H1 (cell line): ENCODE data around the gene LRRN1. TPM values are rescaled to one million over a fixed set of nuclear protein-coding genes. Genes with fewer than 3 reads are reported as not detected.

Source experiments
- CTCF ChIA-PET: fragments of 300-600 bp; sonication (Branson Sonifier 250); formaldehyde crosslinking; loops from one replicate; lab custom pipeline; 2021; ENCODE audit not compliant: partially characterized antibody; lab: Charles Lee
- POLR2A ChIA-PET: fragments of 300-600 bp; sonication (Branson Sonifier 250); formaldehyde crosslinking; loops from one replicate; lab custom pipeline; 2021; ENCODE audit warnings: inconsistent platforms; ENCODE audit not compliant: partially characterized antibody; lab: Charles Lee
- DNase-seq, 2 experiments: peaks; one replicate each; pipeline versions ENCODE4 v3.0.0 to v3.0.0-alpha.2; 2010 to 2022; ENCODE audit warnings: low spot score in 2 of 2, low read depth in 1 of 2, mixed read lengths in 1 of 2
- FAIRE-seq: peaks from 2 replicates; lab custom pipeline; 2011; peaks lifted over from hg19 to GRCh38; lab: Jason Lieb, UNC
- H2AFZ ChIP-seq: 2 replicates; pipeline ENCODE4 v1.8.1; 2012; ENCODE audit warnings: low read length, inconsistent platforms
- H2AK5ac ChIP-seq: 2 replicates; pipeline ENCODE4 v1.6.1; 2013; ENCODE audit warnings: low read depth, low read length
- H2BK120ac ChIP-seq: replicated peaks from 2 replicates; pipeline ENCODE3; 2013; ENCODE audit warnings: low read depth, low read length, inconsistent platforms
- H2BK12ac ChIP-seq: 2 replicates; pipeline ENCODE4 v1.6.1; 2013; ENCODE audit warnings: low read depth, low read length
- H2BK15ac ChIP-seq: 2 replicates; pipeline ENCODE4 v1.6.1; 2013; ENCODE audit warnings: low read length
- H2BK20ac ChIP-seq: 2 replicates; pipeline ENCODE4 v1.6.1; 2013; ENCODE audit warnings: low read length
- H2BK5ac ChIP-seq: 2 replicates; pipeline ENCODE4 v1.6.1; 2013; ENCODE audit warnings: low read depth, low read length
- H3K14ac ChIP-seq: 2 replicates; pipeline ENCODE4 v1.6.1; 2013; ENCODE audit warnings: inconsistent platforms; ENCODE audit not compliant: insufficient read length
- H3K18ac ChIP-seq: 2 replicates; pipeline ENCODE4 v1.6.1; 2013; ENCODE audit warnings: low read length; ENCODE audit errors: extremely low read depth
- H3K23ac ChIP-seq: 2 replicates; pipeline ENCODE4 v1.6.1; 2013; ENCODE audit warnings: inconsistent platforms; ENCODE audit not compliant: insufficient read length
- H3K23me2 ChIP-seq: 2 replicates; pipeline ENCODE4 v1.6.1; 2013; ENCODE audit warnings: low read depth, low read length
- H3K27ac ChIP-seq: 2 replicates; pipeline ENCODE4 v1.6.1; 2011; ENCODE audit warnings: low read depth, low read length, inconsistent platforms
- H3K27me3 ChIP-seq, 4 experiments: replicated peaks in 1 of 4; 1 replicate in 1 of 4; 2 replicates in 3 of 4; pipeline versions ENCODE4 v1.6.1 to v1.8.1; 2011 to 2013; ENCODE audit warnings: low read length in 3 of 4, mild to moderate bottlenecking in 3 of 4, inconsistent platforms in 2 of 4, mixed read lengths in 2 of 4, moderate library complexity in 1 of 4; ENCODE audit not compliant: control insufficient read depth in 3 of 4, insufficient read depth in 3 of 4; ENCODE audit errors: extremely low read depth in 1 of 4
- H3K36me3 ChIP-seq, 4 experiments: 2 replicates each; pipeline versions ENCODE4 v1.6.1 to v1.8.1; 2011 to 2013; ENCODE audit warnings: mild to moderate bottlenecking in 4 of 4, low read length in 3 of 4, moderate library complexity in 2 of 4, control low read depth in 1 of 4, inconsistent platforms in 1 of 4; ENCODE audit not compliant: insufficient read depth in 4 of 4, control insufficient read depth in 2 of 4
- H3K4ac ChIP-seq: replicated peaks from 2 replicates; pipeline ENCODE3; 2013; ENCODE audit warnings: low read length, low read depth, mixed read lengths, inconsistent platforms; ENCODE audit not compliant: insufficient read length
- H3K4me1 ChIP-seq, 4 experiments: replicated peaks in 1 of 4; 1 replicate in 1 of 4; 2 replicates in 3 of 4; pipeline versions ENCODE4 v1.6.1 to v1.8.1; 2011 to 2013; ENCODE audit warnings: low read length in 3 of 4, inconsistent platforms in 2 of 4, mixed read lengths in 1 of 4; ENCODE audit not compliant: insufficient read depth in 4 of 4, control insufficient read depth in 3 of 4
- H3K4me2 ChIP-seq, 2 experiments: 2 replicates each; pipeline versions ENCODE4 v1.6.1 to v1.8.1; 2011 to 2013; ENCODE audit warnings: low read depth in 2 of 2, low read length in 2 of 2, control low read depth in 1 of 2, inconsistent platforms in 1 of 2, mild to moderate bottlenecking in 1 of 2; ENCODE audit not compliant: insufficient read depth in 1 of 2
- H3K4me3 ChIP-seq, 4 experiments: fragments of 200-600, 300-600 bp in 1 of 4; sonication (generic), shearing (Covaris generic), sonication (Bioruptor Twin) in 1 of 4; 2 replicates each; pipeline versions ENCODE4 v1.5.1 to v1.8.1; 2011 to 2016; ENCODE audit warnings: low read length in 4 of 4, low read depth in 3 of 4, control low read depth in 2 of 4, inconsistent platforms in 2 of 4, mild to moderate bottlenecking in 2 of 4, mixed read lengths in 1 of 4, moderate library complexity in 1 of 4; ENCODE audit not compliant: insufficient read depth in 2 of 4; ENCODE audit errors: extremely low read depth in 1 of 4
- H3K56ac ChIP-seq: replicated peaks from 2 replicates; pipeline ENCODE3; 2013; ENCODE audit warnings: low read depth, mild to moderate bottlenecking, mixed read lengths, low read length, inconsistent platforms; ENCODE audit not compliant: insufficient read length
- H3K79me1 ChIP-seq: 2 replicates; pipeline ENCODE4 v1.6.1; 2013; ENCODE audit warnings: low read depth, low read length, control low read depth
- H3K79me2 ChIP-seq, 2 experiments: 2 replicates each; pipeline versions ENCODE4 v1.6.1 to v1.8.1; 2012 to 2013; ENCODE audit warnings: low read length in 2 of 2, mild to moderate bottlenecking in 2 of 2, inconsistent platforms in 1 of 2; ENCODE audit not compliant: insufficient read depth in 2 of 2, control insufficient read depth in 1 of 2
- H3K9ac ChIP-seq, 4 experiments: replicated peaks in 1 of 4; 1 replicate in 1 of 4; 2 replicates in 3 of 4; pipeline versions ENCODE4 v1.6.1 to v1.8.1; 2011 to 2013; ENCODE audit warnings: low read depth in 3 of 4, low read length in 3 of 4, control low read depth in 2 of 4, mild to moderate bottlenecking in 2 of 4, moderate library complexity in 2 of 4, inconsistent platforms in 1 of 4; ENCODE audit errors: extremely low read depth in 1 of 4
- H3K9me3 ChIP-seq, 2 experiments: 2 replicates each; pipeline versions ENCODE4 v1.6.1 to v1.8.1; 2012 to 2013; ENCODE audit warnings: mild to moderate bottlenecking in 2 of 2, moderate library complexity in 2 of 2, control low read depth in 1 of 2, inconsistent platforms in 1 of 2, low read depth in 1 of 2, low read length in 1 of 2, mixed read lengths in 1 of 2; ENCODE audit not compliant: insufficient read depth in 2 of 2
- H4K20me1 ChIP-seq, 2 experiments: replicated peaks in 1 of 2; 2 replicates each; pipeline versions ENCODE3 to v1.8.1; 2011 to 2013; ENCODE audit warnings: inconsistent platforms in 2 of 2, low read length in 2 of 2, mild to moderate bottlenecking in 1 of 2; ENCODE audit not compliant: insufficient read depth in 2 of 2, control insufficient read depth in 1 of 2
- H4K5ac ChIP-seq: 2 replicates; pipeline ENCODE4 v1.6.1; 2013; ENCODE audit warnings: low read length, low read depth, mixed read lengths, inconsistent platforms; ENCODE audit not compliant: insufficient read length
- H4K8ac ChIP-seq: 2 replicates; pipeline ENCODE4 v1.8.0; 2013; ENCODE audit warnings: mild to moderate bottlenecking, moderate library complexity, low read length, inconsistent platforms; ENCODE audit not compliant: insufficient read depth; ENCODE audit errors: extremely low read depth
- H4K91ac ChIP-seq: replicated peaks from 2 replicates; pipeline ENCODE3; 2013; ENCODE audit warnings: low read length, mixed read lengths, inconsistent platforms; ENCODE audit not compliant: insufficient read length
- ASH2L ChIP-seq: fragments of 200-600, 300-600 bp; sonication (generic); IDR thresholded peaks from one replicate; pipeline ENCODE4 v1.7.1; 2017; ENCODE audit warnings: low read length
- CHD2 ChIP-seq: IDR thresholded peaks from 2 replicates; pipeline ENCODE4 v1.6.1; 2012; ENCODE audit warnings: low read length, improper control_type of control experiment
- E2F6 ChIP-seq: IDR thresholded peaks from 2 replicates; pipeline ENCODE4 v1.6.1; 2012; ENCODE audit warnings: inconsistent platforms
- KDM4A ChIP-seq: IDR thresholded peaks from one replicate; pipeline ENCODE4 v1.7.1; 2012; ENCODE audit warnings: low read depth, mild to moderate bottlenecking, moderate library complexity, low read length, inconsistent platforms; ENCODE audit not compliant: severe bottlenecking
- RBBP5 ChIP-seq: IDR thresholded peaks from 2 replicates; pipeline ENCODE4 v1.7.1; 2012; ENCODE audit warnings: low read depth, mild to moderate bottlenecking, inconsistent platforms, low read length, moderate library complexity, borderline replicate concordance
- SIN3A ChIP-seq, 2 experiments: IDR thresholded peaks in 1 of 2; conservative IDR thresholded peaks in 1 of 2; 2 replicates each; pipeline ENCODE4 v1.6.1; 2011 to 2012; ENCODE audit warnings: low read length in 2 of 2, improper control_type of control experiment in 1 of 2, low read depth in 1 of 2, mild to moderate bottlenecking in 1 of 2
- TAF7 ChIP-seq: optimal IDR thresholded peaks from 2 replicates; pipeline ENCODE3; 2011; ENCODE audit warnings: low read depth, mild to moderate bottlenecking, inconsistent platforms, low read length, moderate library complexity, borderline replicate concordance
- TBP ChIP-seq: IDR thresholded peaks from 2 replicates; pipeline ENCODE4 v1.6.1; 2011; ENCODE audit warnings: low read depth, low read length, improper control_type of control experiment
- WGBS, 2 experiments: shearing (Covaris generic) in 1 of 2; methylation state at CpG; one replicate each; pipeline versions ENCODE4 v1.1.6 to v1.1.7; 2013 to 2015; ENCODE audit warnings: low lambda C conversion rate in 2 of 2, mixed read lengths in 2 of 2, inconsistent platforms in 1 of 2, low coverage in 1 of 2, missing lambda C conversion rate in 1 of 2; ENCODE audit not compliant: insufficient replicate concordance in 2 of 2, insufficient coverage in 1 of 2, insufficient read length in 1 of 2; ENCODE audit errors: extremely low coverage in 1 of 2, missing lambda C conversion rate in 1 of 2; 5-methylcytosine and 5-hydroxymethylcytosine counted together
- polyA plus RNA-seq, 7 experiments: library from polyadenylated mRNA; depleted of rRNA in 3 of 7; stranded (reverse) in 5 of 7; unstranded in 2 of 7; fragments of >200 nt in 5 of 7; fragments of 200-250 nt in 2 of 7; gene quantifications; 1 replicate in 5 of 7; 2 replicates in 1 of 7; 4 replicates in 1 of 7; pipeline versions ENCODE4 v1.2.1 to v1.2.3, GENCODE V29; 2011 to 2013; ENCODE audit warnings: missing spikeins in 2 of 7, mixed read lengths in 2 of 7
- total RNA-seq: library from RNA; stranded (reverse); fragmentation: NEBNext Ultra II Directional; extraction: Animal tissue kit (Norgen Biotek cat#: 25700); gene quantifications from 2 replicates; pipeline ENCODE4 v1.2.1, GENCODE V29; 2021

Gene LRRN1
- total and polyA plus RNA-seq, 2 of the 8 experiments (the other 6 are each of a cell fraction or from before 2014, with no cell fraction given), result 159 to 199 TPM

- H3K23me2 ChIP-seq, result peaks cover 12% of the 10 kb centered on the region
- H3K79me1 ChIP-seq, result no peaks in the 10 kb centered on the region
- H4K20me1 ChIP-seq, result peaks cover 0 to 4% of the 10 kb centered on the region in 2 experiments
- H2BK12ac ChIP-seq, result peak overlapping the region; percentile 95
- H2BK120ac ChIP-seq, result peak overlapping the region; percentile 31
- TF ChIP-seq ASH2L (peak; percentile 77), TAF7 (no peak), E2F6 (peak; percentile 57), KDM4A (peak; percentile 44), CHD2 (0 out of 2 replicates have a peak, but pooled peaks have one; percentile 7), SIN3A (conservative IDR thresholded peaks at IDR 0.05 in 1 of 2, IDR thresholded peaks at IDR 0.05 in 1 of 2; ENCODE audit: low read depth in 1 of 2, low read length in 2 of 2) (no peak), RBBP5 (0 out of 2 replicates have a peak, but pooled peaks have one; percentile 8), TBP (peak; percentile 10; the same call in 1 of the 2 replicates)
- H3K4me1 ChIP-seq, result peaks cover 3 to 14% (median 7%) of the 10 kb centered on the region in 4 experiments; a peak in 6 of 7 replicates
- DNase-seq (peak; percentile 10 to 74), FAIRE-seq (peak; percentile 28)
- POLR2A ChIA-PET, result interaction anchor here (0.8 to 9.8 kb wide), 25 partner anchors 8 to 694 kb away, joined by 3 to 115 read pairs (median 5); partner anchors contain the start of gene ITPR1
- peak overlapping the region; percentile 93 for H4K5ac ChIP-seq
- H4K91ac ChIP-seq, result peak overlapping the region; percentile 93
- H3K4me3 ChIP-seq, result peak overlapping the region; percentile 83 to 94 (median 88)
- H4K8ac ChIP-seq, result peak overlapping the region; percentile 97
- peaks cover 12 to 40% of the 10 kb centered on the region in 2 experiments for H3K79me2 ChIP-seq
- H2BK20ac ChIP-seq, result peak overlapping the region; percentile 92; the same call in 1 of the 2 replicates
- H3K56ac ChIP-seq, result peak overlapping the region; percentile 84
- no peak overlapping the region for H2BK15ac ChIP-seq
- 3% methylated on average over 35 of the region's 37 CpGs; no CpG with 5 or more reads in 1 of the 2 experiments for WGBS, 2 experiments
- H2AFZ ChIP-seq, result peak overlapping the region; percentile 61; the same call in 1 of the 2 replicates
- peak overlapping the region; percentile 98 for H3K18ac ChIP-seq
- peaks cover 0 to 25% (median 4%) of the 10 kb centered on the region in 4 experiments; a peak in 4 of 8 replicates for H3K36me3 ChIP-seq
- H3K4ac ChIP-seq, result peak overlapping the region; percentile 30
- no peak overlapping the region for H3K23ac ChIP-seq
- peak overlapping the region; percentile 81 to 89 for H3K4me2 ChIP-seq
- H2AK5ac ChIP-seq, result no peak overlapping the region
- peak overlapping the region; percentile 65 to 86 (median 82) for H3K9ac ChIP-seq
- H3K27ac ChIP-seq, result peak overlapping the region; percentile 91
- 0 out of 4 replicates have a peak, but pooled peaks cover 0 to 2% of the 10 kb centered on the region in 2 experiments for H3K9me3 ChIP-seq
- no peak overlapping the region for H3K14ac ChIP-seq
- H3K27me3 ChIP-seq, result peaks cover 0 to 7% (median 2%) of the 10 kb centered on the region in 4 experiments; a peak in 5 of 7 replicates
- CTCF ChIA-PET, result interaction anchor here (0.9 kb wide), 1 partner anchor 194 kb away, joined by 3 read pairs; no protein-coding TSS in a partner anchor
- H2BK5ac ChIP-seq, result peak overlapping the region; percentile 96
Observed at GRCh38 chr3:3798631-3799113, 559 bp upstream of the LRRN1 start.
